Neural cell (in vitro differentiated cells): ENCODE data around the gene CSMD2. TPM values are rescaled to one million over a fixed set of nuclear protein-coding genes. Genes with fewer than 3 reads are reported as not detected.

Source experiments
- H2AFZ ChIP-seq: fragments of 200-600, 300-800 bp; sonication (generic), shearing (Covaris generic); 2 replicates; pipeline ENCODE4 v1.6.0; 2014; ENCODE audit warnings: low read depth, mild to moderate bottlenecking, antibody characterized with exemption, low read length, moderate library complexity
- H3F3A ChIP-seq: fragments of 200-600 bp; shearing (Covaris generic); 2 replicates; pipeline ENCODE4 v1.6.1; 2016; ENCODE audit warnings: mild to moderate bottlenecking, moderate library complexity, mixed read lengths, antibody characterized with exemption, low read length; ENCODE audit not compliant: insufficient read depth, poor library complexity, severe bottlenecking
- H3K27ac ChIP-seq: fragments of 200-600, 300-800 bp; sonication (generic), shearing (Covaris generic); 2 replicates; pipeline ENCODE4 v1.5.1; 2014; ENCODE audit warnings: mild to moderate bottlenecking, low read length, moderate library complexity
- H3K27me3 ChIP-seq: fragments of 300-800, 200-600 bp; sonication (generic), shearing (Covaris generic); 2 replicates; pipeline ENCODE4 v1.6.0; 2014; ENCODE audit warnings: mild to moderate bottlenecking, low read depth, low read length, moderate library complexity; ENCODE audit not compliant: insufficient read depth
- H3K36me3 ChIP-seq: fragments of 300-800, 200-600 bp; sonication (generic), shearing (Covaris generic); 2 replicates; pipeline ENCODE4 v1.5.1; 2014; ENCODE audit warnings: mild to moderate bottlenecking, antibody characterized with exemption, low read length, moderate library complexity; ENCODE audit not compliant: insufficient read depth
- H3K4me2 ChIP-seq: fragments of 300-800, 200-600 bp; sonication (generic), shearing (Covaris generic); 2 replicates; pipeline ENCODE4 v1.6.0; 2014; ENCODE audit warnings: mild to moderate bottlenecking, low read length
- H3K4me3 ChIP-seq: fragments of 300-800, 200-600 bp; sonication (generic), shearing (Covaris generic); 2 replicates; pipeline ENCODE4 v1.5.1; 2014; ENCODE audit warnings: mild to moderate bottlenecking, low read length, moderate library complexity
- H3K79me2 ChIP-seq: fragments of 200-600 bp; shearing (Covaris generic); replicated peaks from 2 replicates; pipeline ENCODE4 v1.6.0; 2014; ENCODE audit warnings: mild to moderate bottlenecking, low read length, moderate library complexity; ENCODE audit not compliant: insufficient read depth
- H3K9ac ChIP-seq: fragments of 300-800, 200-600 bp; sonication (generic), shearing (Covaris generic); 2 replicates; pipeline ENCODE4 v1.6.1; 2016; ENCODE audit warnings: mild to moderate bottlenecking, low read length, mixed read lengths
- H3K9me2 ChIP-seq: fragments of 200-600 bp; shearing (Covaris generic); 2 replicates; pipeline ENCODE4 v1.6.1; 2016; ENCODE audit warnings: mild to moderate bottlenecking, low read length, mixed read lengths; ENCODE audit not compliant: insufficient read depth
- H3K9me3 ChIP-seq: fragments of 200-600, 300-800 bp; sonication (generic), shearing (Covaris generic); 2 replicates; pipeline ENCODE4 v1.6.1; 2016; ENCODE audit warnings: mild to moderate bottlenecking, mixed run types, low read length, moderate library complexity, mixed read lengths
- H4K20me1 ChIP-seq: fragments of 200-600 bp; shearing (Covaris generic); 2 replicates; pipeline ENCODE4 v1.6.1; 2016; ENCODE audit warnings: mild to moderate bottlenecking, mixed run types; ENCODE audit not compliant: insufficient read depth
- EP300 ChIP-seq: fragments of 450-650 bp; conservative IDR thresholded peaks from 2 replicates; pipeline ENCODE4 v1.6.1; 2014; ENCODE audit warnings: antibody characterized with exemption, mild to moderate bottlenecking, moderate library complexity; ENCODE audit not compliant: poor library complexity, severe bottlenecking
- EZH2 ChIP-seq: fragments of 200-600, 300-800 bp; shearing (Covaris generic), sonication (generic); IDR thresholded peaks from 2 replicates; pipeline ENCODE4 v1.6.1; 2014; ENCODE audit warnings: antibody characterized with exemption, low read length, borderline replicate concordance, mild to moderate bottlenecking; ENCODE audit not compliant: insufficient read depth, poor library complexity, severe bottlenecking
- MXI1 ChIP-seq: fragments of 450-650 bp; conservative IDR thresholded peaks from 2 replicates; pipeline ENCODE4 v1.6.1; 2014; ENCODE audit warnings: antibody characterized with exemption, mild to moderate bottlenecking; ENCODE audit not compliant: poor library complexity, severe bottlenecking
- POLR2AphosphoS5 ChIP-seq: IDR thresholded peaks from 2 replicates; pipeline ENCODE4 v1.6.1; 2012
- RAD21 ChIP-seq: fragments of 450-650 bp; conservative IDR thresholded peaks from 2 replicates; pipeline ENCODE4 v1.6.1; 2014; ENCODE audit warnings: antibody characterized with exemption, mild to moderate bottlenecking, moderate library complexity
- SMC3 ChIP-seq: fragments of 450-650 bp; conservative IDR thresholded peaks from 2 replicates; pipeline ENCODE4 v1.6.1; 2014; ENCODE audit warnings: antibody characterized with exemption, mild to moderate bottlenecking, moderate library complexity; ENCODE audit not compliant: poor library complexity
- TAF1 ChIP-seq: IDR thresholded peaks from 2 replicates; pipeline ENCODE4 v1.6.1; 2012; ENCODE audit warnings: low read depth
- polyA plus RNA-seq: library from polyadenylated mRNA; depleted of rRNA; stranded (reverse); fragments of >200 nt; gene quantifications from 2 replicates; pipeline ENCODE4 v1.2.3, GENCODE V29; 2014
- TF ChIP-seq, protein P1 (sequence below): fragments of 450-650 bp; IDR thresholded peaks from 2 replicates; pipeline ENCODE4 v1.5.1; 2014; ENCODE audit warnings: antibody characterized with exemption, mild to moderate bottlenecking, moderate library complexity; ENCODE audit not compliant: poor library complexity, severe bottlenecking
- TF ChIP-seq, protein P2 (sequence below): IDR thresholded peaks from 2 replicates; pipeline ENCODE4 v1.6.1; 2012; ENCODE audit warnings: borderline replicate concordance

Gene CSMD2
- polyA plus RNA-seq, 1 donor from 2014 or later = 9.6 TPM

DNA sequence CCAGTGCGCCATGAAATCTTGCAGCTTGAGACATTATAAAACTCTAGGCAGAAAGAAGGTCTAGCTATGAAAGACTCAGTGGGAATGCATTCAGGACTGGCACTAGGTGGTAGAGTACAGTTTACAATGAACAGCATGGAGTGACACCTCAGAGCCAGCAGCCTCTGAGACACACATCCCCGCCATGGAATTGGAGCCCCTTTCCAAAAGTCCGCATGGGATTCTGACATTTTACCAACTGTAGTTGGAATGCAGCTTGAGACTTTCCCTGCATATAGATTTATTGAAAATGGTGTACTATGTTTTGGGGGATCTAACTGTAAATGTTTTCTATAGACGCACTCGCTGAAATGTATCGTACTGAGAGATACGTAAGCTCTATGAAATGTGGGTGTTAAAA, 576.3 kb downstream of the CSMD2 start:
- no peaks in the 10 kb centered on the region for H3F3A ChIP-seq
- no peak overlapping the region for H2AFZ ChIP-seq
- H3K9ac ChIP-seq = no peak overlapping the region
- TF ChIP-seq EP300 = no peak
- no peak for TF ChIP-seq POLR2AphosphoS5
- no peak for TF ChIP-seq EZH2
- TF ChIP-seq RAD21 = no peak
- TF ChIP-seq, protein P1, sequence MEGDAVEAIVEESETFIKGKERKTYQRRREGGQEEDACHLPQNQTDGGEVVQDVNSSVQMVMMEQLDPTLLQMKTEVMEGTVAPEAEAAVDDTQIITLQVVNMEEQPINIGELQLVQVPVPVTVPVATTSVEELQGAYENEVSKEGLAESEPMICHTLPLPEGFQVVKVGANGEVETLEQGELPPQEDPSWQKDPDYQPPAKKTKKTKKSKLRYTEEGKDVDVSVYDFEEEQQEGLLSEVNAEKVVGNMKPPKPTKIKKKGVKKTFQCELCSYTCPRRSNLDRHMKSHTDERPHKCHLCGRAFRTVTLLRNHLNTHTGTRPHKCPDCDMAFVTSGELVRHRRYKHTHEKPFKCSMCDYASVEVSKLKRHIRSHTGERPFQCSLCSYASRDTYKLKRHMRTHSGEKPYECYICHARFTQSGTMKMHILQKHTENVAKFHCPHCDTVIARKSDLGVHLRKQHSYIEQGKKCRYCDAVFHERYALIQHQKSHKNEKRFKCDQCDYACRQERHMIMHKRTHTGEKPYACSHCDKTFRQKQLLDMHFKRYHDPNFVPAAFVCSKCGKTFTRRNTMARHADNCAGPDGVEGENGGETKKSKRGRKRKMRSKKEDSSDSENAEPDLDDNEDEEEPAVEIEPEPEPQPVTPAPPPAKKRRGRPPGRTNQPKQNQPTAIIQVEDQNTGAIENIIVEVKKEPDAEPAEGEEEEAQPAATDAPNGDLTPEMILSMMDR = no peak
- TF ChIP-seq SMC3 = no peak
- no peak for TF ChIP-seq TAF1
- TF ChIP-seq, protein P2, sequence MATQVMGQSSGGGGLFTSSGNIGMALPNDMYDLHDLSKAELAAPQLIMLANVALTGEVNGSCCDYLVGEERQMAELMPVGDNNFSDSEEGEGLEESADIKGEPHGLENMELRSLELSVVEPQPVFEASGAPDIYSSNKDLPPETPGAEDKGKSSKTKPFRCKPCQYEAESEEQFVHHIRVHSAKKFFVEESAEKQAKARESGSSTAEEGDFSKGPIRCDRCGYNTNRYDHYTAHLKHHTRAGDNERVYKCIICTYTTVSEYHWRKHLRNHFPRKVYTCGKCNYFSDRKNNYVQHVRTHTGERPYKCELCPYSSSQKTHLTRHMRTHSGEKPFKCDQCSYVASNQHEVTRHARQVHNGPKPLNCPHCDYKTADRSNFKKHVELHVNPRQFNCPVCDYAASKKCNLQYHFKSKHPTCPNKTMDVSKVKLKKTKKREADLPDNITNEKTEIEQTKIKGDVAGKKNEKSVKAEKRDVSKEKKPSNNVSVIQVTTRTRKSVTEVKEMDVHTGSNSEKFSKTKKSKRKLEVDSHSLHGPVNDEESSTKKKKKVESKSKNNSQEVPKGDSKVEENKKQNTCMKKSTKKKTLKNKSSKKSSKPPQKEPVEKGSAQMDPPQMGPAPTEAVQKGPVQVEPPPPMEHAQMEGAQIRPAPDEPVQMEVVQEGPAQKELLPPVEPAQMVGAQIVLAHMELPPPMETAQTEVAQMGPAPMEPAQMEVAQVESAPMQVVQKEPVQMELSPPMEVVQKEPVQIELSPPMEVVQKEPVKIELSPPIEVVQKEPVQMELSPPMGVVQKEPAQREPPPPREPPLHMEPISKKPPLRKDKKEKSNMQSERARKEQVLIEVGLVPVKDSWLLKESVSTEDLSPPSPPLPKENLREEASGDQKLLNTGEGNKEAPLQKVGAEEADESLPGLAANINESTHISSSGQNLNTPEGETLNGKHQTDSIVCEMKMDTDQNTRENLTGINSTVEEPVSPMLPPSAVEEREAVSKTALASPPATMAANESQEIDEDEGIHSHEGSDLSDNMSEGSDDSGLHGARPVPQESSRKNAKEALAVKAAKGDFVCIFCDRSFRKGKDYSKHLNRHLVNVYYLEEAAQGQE = no peak
- no peak for TF ChIP-seq MXI1
- no peak overlapping the region for H3K4me2 ChIP-seq
- no peaks in the 10 kb centered on the region for H3K79me2 ChIP-seq
- H3K9me2 ChIP-seq = no peaks in the 10 kb centered on the region
- no peaks in the 10 kb centered on the region for H4K20me1 ChIP-seq
- no peaks in the 10 kb centered on the region for H3K36me3 ChIP-seq
- H3K4me3 ChIP-seq = no peak overlapping the region
- no peak overlapping the region for H3K27ac ChIP-seq
- no peaks in the 10 kb centered on the region for H3K9me3 ChIP-seq
- H3K27me3 ChIP-seq = no peaks in the 10 kb centered on the region

DNA sequence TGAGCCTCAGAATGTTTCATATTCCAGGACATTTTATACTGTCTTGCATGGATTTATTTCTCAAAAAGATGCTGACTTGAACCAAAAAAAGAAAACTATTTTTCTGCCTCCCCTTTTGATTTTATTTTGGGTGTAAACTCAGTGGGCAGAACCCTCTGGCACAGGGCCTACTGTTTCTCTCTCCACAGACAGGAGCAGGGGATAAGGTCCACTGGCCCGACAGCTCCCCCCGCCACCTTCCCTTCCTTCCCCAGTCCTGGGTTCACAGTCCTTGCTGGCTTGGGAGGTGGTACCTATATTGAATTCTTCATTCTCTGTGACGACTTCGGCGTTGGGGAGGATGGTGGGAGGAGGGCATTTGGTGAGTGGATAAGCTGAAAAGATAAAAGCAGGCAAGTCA, 578.2 kb downstream of the CSMD2 start:
- H3K9me2 ChIP-seq = no peaks in the 10 kb centered on the region
- H3K27ac ChIP-seq = no peak overlapping the region
- H4K20me1 ChIP-seq = no peaks in the 10 kb centered on the region
- no peaks in the 10 kb centered on the region for H3K27me3 ChIP-seq
- TF ChIP-seq EZH2 = no peak
- TF ChIP-seq SMC3 = no peak
- TF ChIP-seq, protein P1 = no peak
- no peak for TF ChIP-seq RAD21
- TF ChIP-seq MXI1 = no peak
- TF ChIP-seq, protein P2 = no peak
- TF ChIP-seq EP300 = no peak
- no peak for TF ChIP-seq TAF1
- no peak for TF ChIP-seq POLR2AphosphoS5
- no peak overlapping the region for H3K9ac ChIP-seq
- H2AFZ ChIP-seq = no peak overlapping the region
- no peak overlapping the region for H3K4me3 ChIP-seq
- no peaks in the 10 kb centered on the region for H3K9me3 ChIP-seq
- no peaks in the 10 kb centered on the region for H3K36me3 ChIP-seq
- no peaks in the 10 kb centered on the region for H3F3A ChIP-seq
- no peak overlapping the region for H3K4me2 ChIP-seq
- H3K79me2 ChIP-seq = no peaks in the 10 kb centered on the region
